Skeletal muscle tissue (tissue), 4 donors: Measurements from ENCODE around the gene RCBTB1. TPM values are rescaled to one million over a fixed set of nuclear protein-coding genes. Genes with fewer than 3 reads are reported as not detected.

ENCODE experiments used
- H3K27ac ChIP-seq: one replicate; pipeline ENCODE4 v1.7.0; 2013; ENCODE audit warnings: mild to moderate bottlenecking, low read depth, low read length, inconsistent platforms
- H3K27me3 ChIP-seq, 3 donors: one replicate each; pipeline ENCODE4 v1.7.0; 2013; ENCODE audit warnings: low read length in 3 of 3; ENCODE audit not compliant: control insufficient read depth in 3 of 3, insufficient read depth in 3 of 3
- H3K36me3 ChIP-seq, 3 donors: one replicate each; pipeline ENCODE4 v1.7.0; 2013; ENCODE audit warnings: low read length in 3 of 3; ENCODE audit not compliant: control insufficient read depth in 3 of 3, insufficient read depth in 3 of 3
- H3K4me1 ChIP-seq, 3 donors: one replicate each; pipeline ENCODE4 v1.7.0; 2013; ENCODE audit warnings: low read length in 3 of 3, mild to moderate bottlenecking in 3 of 3; ENCODE audit not compliant: control insufficient read depth in 3 of 3, insufficient read depth in 3 of 3
- H3K4me3 ChIP-seq, 3 donors: one replicate each; pipeline ENCODE4 v1.7.0; 2013; ENCODE audit warnings: low read length in 3 of 3
- H3K9ac ChIP-seq, 3 donors: one replicate each; pipeline ENCODE4 v1.7.0; 2013; ENCODE audit warnings: low read length in 3 of 3, mild to moderate bottlenecking in 3 of 3, moderate library complexity in 2 of 3, low read depth in 1 of 3
- H3K9me3 ChIP-seq, 3 donors: one replicate each; pipeline ENCODE4 v1.7.0; 2013; ENCODE audit warnings: low read length in 3 of 3; ENCODE audit not compliant: control insufficient read depth in 3 of 3
- total RNA-seq: library from RNA; depleted of rRNA; stranded (reverse); fragments of >200 nt; gene quantifications from one replicate; pipeline ENCODE4 v1.2.3, GENCODE V29; 2014
- donor health status: Osteomylitis.

The RCBTB1 gene
- total RNA-seq, 1 donor from 2014 or later: 9.4 TPM

DNA sequence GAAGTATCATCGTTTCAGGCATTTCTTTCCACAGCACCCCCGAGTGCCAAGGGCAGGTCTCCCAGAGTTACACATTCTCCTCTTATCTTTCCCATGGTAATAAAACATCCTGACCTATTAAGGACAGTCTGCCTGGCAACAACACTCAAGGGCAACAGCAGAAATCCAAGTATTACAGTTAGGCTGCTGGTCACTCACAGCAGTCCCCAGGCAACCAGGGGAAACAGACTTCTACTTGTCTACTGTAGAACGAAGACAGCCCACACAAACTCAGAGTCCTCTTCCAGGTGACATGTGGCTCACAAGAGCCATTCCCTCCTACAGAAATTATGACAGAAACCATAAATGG is 24.3 kb downstream of the RCBTB1 start:
- Histone ChIP-seq H3K36me3 (peaks cover 7 to 24% (median 7%) of the 10 kb centered on the region in 3 donors), H3K27ac (no peak overlapping the region)

DNA sequence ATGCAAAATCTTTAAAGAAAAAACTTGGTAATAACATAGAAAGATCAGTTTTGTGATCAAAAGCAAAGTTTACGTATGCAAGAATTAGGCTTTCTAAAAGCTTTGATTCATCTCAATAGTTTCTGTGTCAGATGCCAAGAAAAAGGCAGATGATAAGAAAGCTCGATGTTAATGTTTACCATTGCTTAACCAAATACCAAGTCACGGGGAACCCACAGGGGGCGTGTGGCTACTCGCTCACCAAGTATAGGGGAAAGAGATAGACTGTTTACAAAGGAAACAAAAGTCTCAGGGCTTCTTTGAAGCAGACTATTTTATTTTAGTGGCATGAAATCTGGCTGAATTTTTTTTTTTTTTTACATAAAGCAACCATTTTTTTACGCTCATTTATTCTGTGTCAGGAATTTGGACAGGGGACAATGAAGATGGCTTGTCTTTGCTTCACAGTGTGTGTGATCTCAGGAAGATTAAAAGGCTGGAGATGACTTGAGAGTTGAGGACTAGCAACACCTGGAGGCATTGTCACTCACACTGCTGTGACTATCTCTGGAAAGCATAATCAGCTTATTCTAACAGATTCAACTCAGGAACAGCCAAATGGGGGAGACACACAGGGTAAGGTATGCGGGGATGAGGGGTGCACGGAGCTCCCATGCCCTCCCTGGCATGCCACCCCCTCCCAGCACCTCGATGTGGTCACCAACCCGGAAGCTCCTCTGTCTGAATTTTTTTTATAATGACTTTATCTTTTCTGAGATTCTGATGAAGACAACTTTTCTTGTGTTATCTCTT is 24.9 kb downstream of the RCBTB1 start:
- H3K36me3 ChIP-seq: peaks cover 7 to 26% (median 7%) of the 10 kb centered on the region in 3 donors
- H3K4me1 ChIP-seq: no peaks in the 10 kb centered on the region
- H3K27ac ChIP-seq: no peak overlapping the region
- no peaks in the 10 kb centered on the region for H3K27me3 ChIP-seq
- no peaks in the 10 kb centered on the region for H3K9me3 ChIP-seq
- H3K4me3 ChIP-seq: no peak overlapping the region
- no peak overlapping the region for H3K9ac ChIP-seq

More for the DNA sequence above, 24.3 kb downstream of the RCBTB1 start:
- Histone ChIP-seq H3K4me1 (no peaks in the 10 kb centered on the region), H3K9me3 (no peaks in the 10 kb centered on the region), H3K9ac (no peak overlapping the region), H3K4me3 (no peak overlapping the region), H3K27me3 (no peaks in the 10 kb centered on the region)

- Histone ChIP-seq H3K9ac (no peak overlapping the region), H3K36me3 (peaks cover 10 to 36% (median 16%) of the 10 kb centered on the region in 3 donors)
These were observed 26.4 kb downstream of the RCBTB1 start for GRCh38 chr13:49559006-49559405.

GRCh38 chr13:49554387-49554786 is 31.0 kb downstream of the RCBTB1 start:
- Histone ChIP-seq H3K4me3 (no peak overlapping the region), H3K27ac (no peak overlapping the region), H3K9me3 (no peaks in the 10 kb centered on the region), H3K36me3 (peaks cover 9 to 35% (median 23%) of the 10 kb centered on the region in 3 donors), H3K9ac (no peak overlapping the region), H3K27me3 (no peaks in the 10 kb centered on the region), H3K4me1 (no peaks in the 10 kb centered on the region)

More at GRCh38 chr13:49559006-49559405, 26.4 kb downstream of the RCBTB1 start:
- Histone ChIP-seq H3K9me3 (no peaks in the 10 kb centered on the region), H3K4me3 (no peak overlapping the region), H3K4me1 (no peaks in the 10 kb centered on the region), H3K27ac (no peak overlapping the region), H3K27me3 (no peaks in the 10 kb centered on the region)

DNA sequence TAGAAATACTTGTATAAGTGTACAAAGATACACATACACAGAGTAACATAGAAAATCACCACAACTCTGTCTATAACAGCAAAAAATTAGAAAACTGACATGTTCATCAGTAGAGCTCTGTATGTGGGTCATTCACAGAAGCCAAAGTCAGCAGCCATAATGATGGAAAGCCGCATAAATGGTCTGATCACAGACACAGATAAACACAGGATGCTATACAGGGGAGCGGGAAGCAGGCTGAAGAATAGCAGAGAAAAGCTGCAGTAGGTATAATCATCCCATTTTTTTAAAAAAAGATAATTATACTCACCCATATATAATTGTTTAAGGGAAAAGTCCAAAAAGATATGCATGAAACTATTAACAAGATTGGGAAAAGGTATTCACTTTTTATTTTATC is 31.5 kb downstream of the RCBTB1 start:
- Histone ChIP-seq H3K9me3 (no peaks in the 10 kb centered on the region), H3K4me1 (no peaks in the 10 kb centered on the region), H3K27ac (no peak overlapping the region), H3K27me3 (no peaks in the 10 kb centered on the region), H3K36me3 (peaks cover 6 to 36% (median 23%) of the 10 kb centered on the region in 3 donors), H3K4me3 (no peak overlapping the region), H3K9ac (no peak overlapping the region)

- Histone ChIP-seq H3K9me3 (no peaks in the 10 kb centered on the region), H3K9ac (no peak overlapping the region), H3K27me3 (no peaks in the 10 kb centered on the region), H3K4me1 (no peaks in the 10 kb centered on the region), H3K4me3 (no peak overlapping the region), H3K36me3 (peaks cover 9 to 39% (median 26%) of the 10 kb centered on the region in 3 donors), H3K27ac (no peak overlapping the region)
These were observed 34.3 kb downstream of the RCBTB1 start for GRCh38 chr13:49550942-49551644.

- H3K9ac ChIP-seq: no peak overlapping the region
- no peak overlapping the region for H3K4me3 ChIP-seq
- H3K27ac ChIP-seq: no peak overlapping the region
- H3K27me3 ChIP-seq: no peaks in the 10 kb centered on the region
- H3K4me1 ChIP-seq: no peaks in the 10 kb centered on the region
- no peaks in the 10 kb centered on the region for H3K9me3 ChIP-seq
- peaks cover 10 to 39% (median 23%) of the 10 kb centered on the region in 3 donors for H3K36me3 ChIP-seq
These were observed 36.1 kb downstream of the RCBTB1 start for GRCh38 chr13:49549289-49549688.

GRCh38 chr13:49546561-49546960 is 38.8 kb downstream of the RCBTB1 start:
- Histone ChIP-seq H3K27ac (no peak overlapping the region), H3K9me3 (no peaks in the 10 kb centered on the region), H3K36me3 (peaks cover 11 to 39% (median 27%) of the 10 kb centered on the region in 3 donors), H3K4me3 (no peak overlapping the region), H3K9ac (no peak overlapping the region), H3K27me3 (no peaks in the 10 kb centered on the region), H3K4me1 (no peaks in the 10 kb centered on the region)

DNA sequence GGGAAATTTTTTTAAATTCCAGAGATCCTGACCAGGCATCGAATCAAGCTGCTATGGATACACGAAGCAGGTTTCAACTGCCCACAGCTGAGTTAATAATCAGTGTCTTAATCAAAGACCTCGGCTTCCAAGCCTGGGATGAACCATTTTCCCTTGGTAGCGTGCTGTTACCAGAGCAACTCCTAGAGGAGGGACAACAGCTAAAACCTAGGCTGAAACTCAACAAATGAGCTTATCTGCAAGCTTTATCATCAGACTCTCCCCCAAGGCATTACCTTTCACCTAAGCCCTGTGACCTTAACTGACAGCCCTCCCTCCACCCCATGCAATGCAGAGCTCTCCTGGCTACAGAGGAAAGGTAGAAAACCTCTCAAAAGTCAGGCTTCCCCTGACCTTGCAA is 39.7 kb downstream of the RCBTB1 start:
- Histone ChIP-seq H3K9ac (no peak overlapping the region), H3K4me3 (no peak overlapping the region), H3K36me3 (peaks cover 11 to 37% (median 31%) of the 10 kb centered on the region in 3 donors), H3K27ac (no peak overlapping the region), H3K9me3 (no peaks in the 10 kb centered on the region), H3K4me1 (no peaks in the 10 kb centered on the region), H3K27me3 (no peaks in the 10 kb centered on the region)

DNA sequence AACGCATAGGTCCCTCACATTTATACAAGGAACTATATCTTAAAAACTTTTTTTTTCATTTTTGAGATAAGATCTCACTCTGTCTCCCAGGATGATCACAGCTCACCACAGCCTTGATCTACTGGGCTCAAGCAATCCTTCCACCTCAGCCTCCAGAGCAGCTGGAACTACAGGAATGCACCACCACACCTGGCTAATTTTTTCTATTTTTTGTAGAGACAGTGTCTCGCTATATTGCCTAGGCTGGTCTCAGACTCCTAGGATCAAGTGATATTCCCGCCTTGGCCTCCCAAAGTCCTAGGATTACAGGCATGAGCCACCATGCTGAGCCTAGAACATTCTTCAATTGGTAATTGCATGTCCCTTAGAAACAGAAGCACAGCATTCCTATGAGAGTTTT is 41.7 kb downstream of the RCBTB1 start:
- Histone ChIP-seq H3K36me3 (peaks cover 17 to 42% (median 30%) of the 10 kb centered on the region in 3 donors), H3K27ac (no peak overlapping the region), H3K4me3 (no peak overlapping the region), H3K9me3 (no peaks in the 10 kb centered on the region), H3K4me1 (no peaks in the 10 kb centered on the region), H3K27me3 (no peaks in the 10 kb centered on the region), H3K9ac (no peak overlapping the region)
